Activated CD8-positive, alpha-beta memory T cell treated with anti-CD3 and anti-CD28 coated beads, Interleukin-2, amount 50 U/mL, for 1 hour (primary cell): Measurements from ENCODE around the gene FBLN2.
"Not testable (repeated sequence)": the region's sequence is repeated elsewhere in the genome, so short reads cannot be mapped to it uniquely, and the experiment has no call there.

Experiments
- DNase-seq: peaks from one replicate; pipeline ENCODE4 v3.0.0-alpha.2; 2020; ENCODE audit errors: extremely low read depth

FBLN2 gene

DNA sequence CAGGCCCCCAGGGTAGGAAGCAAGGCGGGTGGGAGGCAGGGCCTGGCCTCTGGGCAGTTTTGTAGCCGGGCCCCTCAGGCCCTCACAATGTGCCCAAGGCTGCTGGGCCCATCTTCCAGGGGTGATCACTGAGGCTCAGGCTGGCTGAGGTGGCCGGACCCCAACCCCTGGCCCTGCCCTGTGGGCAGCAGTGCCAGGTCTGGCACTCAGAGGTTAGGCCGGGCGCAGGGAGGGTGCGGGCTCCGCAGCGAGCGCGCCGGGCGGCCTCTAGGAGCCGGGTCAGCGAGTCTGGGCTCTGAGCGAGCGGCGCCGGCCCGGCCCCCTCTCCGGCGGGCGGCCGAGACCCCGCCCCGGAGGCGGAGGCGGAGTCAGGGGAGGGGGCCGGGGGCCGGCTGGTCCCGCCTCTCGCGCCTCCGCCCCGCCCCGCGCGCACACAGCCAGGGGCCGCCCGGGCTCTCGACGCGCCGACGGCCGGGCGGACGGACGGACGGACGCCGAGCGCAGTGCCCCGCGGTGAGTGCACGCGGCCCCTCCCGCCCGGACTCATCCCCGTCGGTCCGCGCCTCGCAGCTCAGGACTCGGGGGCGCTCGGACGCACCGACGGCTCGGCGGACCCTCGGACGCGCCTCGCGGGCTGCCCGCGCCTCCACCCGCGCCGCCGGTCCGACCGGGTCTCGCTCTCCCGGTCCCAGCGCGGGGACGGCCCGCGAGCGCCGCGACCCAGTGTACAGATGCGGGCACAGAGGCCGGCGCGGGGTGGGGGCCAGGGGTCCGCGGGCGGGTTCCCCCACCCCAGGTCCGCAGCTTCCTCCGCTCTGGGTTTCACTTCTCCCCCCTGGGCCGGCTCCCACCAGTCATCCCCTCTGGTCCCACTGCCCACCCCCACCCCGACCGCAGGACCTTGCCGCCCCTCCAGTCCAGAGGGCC is at the start of gene FBLN2:
FBLN2 (plus strand) TSS at position 430 of the 927 bp plus-strand sequence. CDS start 21,231 bp downstream, outside the sequence.
- no peak for DNase-seq

DNA sequence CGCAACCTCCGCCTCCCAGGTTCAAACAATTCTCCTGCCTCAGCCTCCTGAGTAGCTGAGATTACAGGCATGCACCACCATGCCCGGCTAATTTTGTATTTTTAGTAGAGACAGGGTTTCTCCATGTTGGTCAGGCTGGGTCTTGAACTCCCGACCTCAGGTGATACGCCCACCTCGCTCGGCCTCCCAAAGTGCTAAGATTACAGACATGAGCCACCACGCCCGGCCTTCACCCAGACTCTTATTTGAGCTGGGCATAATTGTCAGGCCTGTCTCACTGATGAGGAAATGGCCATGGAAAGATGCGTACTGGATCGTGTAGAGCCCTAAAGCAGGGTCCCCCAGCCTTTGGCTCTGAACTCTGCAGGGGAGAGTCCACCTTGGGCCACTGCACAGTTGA is 49.7 kb upstream of the FBLN2 start:
- DNase-seq: not testable (repeated sequence)

DNA sequence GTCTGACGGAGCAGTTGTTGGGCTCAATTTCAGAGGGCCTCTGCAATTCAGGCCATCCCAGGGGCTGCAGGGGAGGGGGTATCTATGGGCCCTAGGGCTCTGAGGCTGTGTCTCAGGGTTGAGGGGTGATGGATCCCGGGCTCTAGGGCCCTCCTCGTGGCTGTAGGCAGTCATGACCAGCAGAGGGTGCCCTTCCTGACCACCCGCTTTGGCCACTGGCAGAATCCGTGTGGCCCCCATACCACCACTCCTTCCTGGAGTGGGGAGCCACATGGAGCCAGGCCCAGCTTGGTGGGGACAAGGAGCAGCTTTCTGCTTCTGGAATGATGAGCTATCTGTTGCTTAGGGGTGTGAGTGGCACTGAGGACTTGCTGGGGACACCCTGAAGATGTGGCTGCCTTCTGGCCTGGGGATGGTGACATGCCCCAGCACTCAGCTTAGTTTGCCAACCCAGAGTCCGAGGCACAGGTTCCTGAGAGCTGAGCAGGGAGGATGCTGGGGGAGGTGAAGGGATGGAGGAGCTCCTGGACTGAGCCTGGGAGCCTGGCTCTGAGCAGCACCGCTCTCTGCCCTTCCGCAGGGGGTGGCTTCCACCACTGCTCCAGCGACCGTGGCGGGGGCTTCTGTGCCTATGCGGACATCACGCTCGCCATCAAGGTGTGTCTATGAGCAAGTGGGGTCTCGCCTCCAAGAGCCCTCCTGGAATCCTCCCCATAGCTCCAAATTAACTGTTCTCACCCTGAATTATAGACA is 48.6 kb upstream of the FBLN2 start:
- no peak for DNase-seq

DNA sequence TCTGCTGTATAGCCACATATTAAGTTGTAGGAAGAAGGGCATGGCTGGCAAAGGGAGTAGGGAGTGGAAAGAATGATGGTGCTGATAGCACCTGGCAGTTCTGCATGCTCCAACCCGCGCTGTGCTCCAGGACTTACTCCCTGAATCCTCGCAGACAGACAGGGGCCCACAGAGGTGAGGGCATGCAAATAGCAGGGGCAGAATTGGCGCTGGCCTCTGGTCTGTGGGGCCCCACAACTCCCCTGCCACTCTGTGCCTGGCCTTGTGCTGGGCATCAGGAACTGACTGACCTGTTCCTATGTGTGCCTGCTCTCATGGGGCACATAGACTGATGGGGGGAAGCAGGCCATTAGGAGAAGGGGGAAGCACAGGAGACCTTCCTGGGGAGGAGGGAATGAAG is 47.9 kb upstream of the FBLN2 start:
- DNase-seq: no peak

DNA sequence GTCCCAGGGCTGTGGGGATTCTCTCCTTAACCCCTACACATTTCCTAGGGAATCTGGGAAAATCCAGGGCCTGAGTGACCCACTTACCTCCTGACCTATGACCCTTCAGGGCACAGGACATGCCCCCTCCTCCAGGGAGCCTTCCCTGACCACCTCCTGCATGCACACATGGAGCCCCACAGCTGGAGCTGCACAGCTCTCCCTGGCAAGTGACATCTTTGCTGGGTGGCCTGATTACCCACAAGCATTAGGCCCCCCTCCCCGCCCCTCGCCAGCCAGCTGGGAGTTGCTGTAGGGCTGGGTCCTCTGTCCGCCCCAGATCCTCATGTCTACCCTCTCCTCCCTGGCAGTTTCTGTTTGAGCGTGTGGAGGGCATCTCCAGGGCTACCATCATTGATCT is 47.4 kb upstream of the FBLN2 start:
- DNase-seq: no peak

DNA sequence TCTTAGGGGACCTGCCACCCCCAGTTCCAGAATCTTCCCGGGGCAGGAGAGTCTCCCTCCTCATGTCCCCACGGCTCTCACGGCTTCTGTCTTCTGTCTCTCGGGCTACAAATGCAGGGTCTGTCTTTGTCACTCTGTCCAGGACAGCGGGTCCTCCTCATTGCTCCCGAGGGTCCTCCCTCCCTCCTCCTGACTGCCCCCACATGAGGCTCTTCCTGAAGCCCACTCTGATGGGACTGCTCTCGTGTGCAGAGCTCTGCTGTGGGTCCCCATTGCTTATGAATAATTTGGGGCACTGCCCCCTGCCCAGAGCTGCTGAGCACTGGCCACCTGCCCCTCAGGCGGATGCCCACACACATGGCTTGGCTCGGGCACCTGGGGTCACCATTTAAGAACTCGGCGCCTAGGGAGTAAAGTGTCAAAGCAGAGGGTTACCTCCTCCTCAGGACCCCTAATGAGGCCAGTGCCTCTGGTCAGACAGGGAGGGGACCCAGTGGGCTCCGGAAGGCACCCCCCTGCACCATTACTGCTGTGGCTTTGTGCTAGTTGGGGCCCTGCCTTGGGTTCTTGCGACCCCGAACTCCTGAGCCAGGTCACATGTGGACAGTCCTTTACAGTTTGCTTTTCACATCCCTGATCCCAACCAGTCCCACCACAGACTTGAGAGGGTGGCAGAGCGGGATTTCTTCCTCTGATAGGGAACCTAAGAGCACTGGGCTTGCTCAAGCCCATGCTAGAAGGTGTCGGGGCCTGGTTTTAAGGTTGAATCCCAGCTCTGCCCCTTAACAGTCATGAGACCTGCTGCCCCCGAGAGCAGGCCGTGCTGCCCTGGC is 46.8 kb upstream of the FBLN2 start:
- no peak for DNase-seq

DNA sequence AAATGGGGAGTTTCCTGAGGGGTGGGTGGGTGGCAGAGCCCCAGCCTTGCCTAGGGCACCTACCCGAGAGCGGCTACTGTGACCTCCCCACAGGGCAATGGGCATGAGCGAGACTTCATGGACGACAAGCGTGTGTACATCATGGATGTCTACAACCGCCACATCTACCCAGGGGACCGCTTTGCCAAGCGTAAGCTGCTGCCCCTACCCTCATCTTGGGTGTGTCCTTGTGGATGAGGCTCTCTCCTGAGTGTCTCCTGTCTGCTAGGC is 46.2 kb upstream of the FBLN2 start:
- DNase-seq: no peak

DNA sequence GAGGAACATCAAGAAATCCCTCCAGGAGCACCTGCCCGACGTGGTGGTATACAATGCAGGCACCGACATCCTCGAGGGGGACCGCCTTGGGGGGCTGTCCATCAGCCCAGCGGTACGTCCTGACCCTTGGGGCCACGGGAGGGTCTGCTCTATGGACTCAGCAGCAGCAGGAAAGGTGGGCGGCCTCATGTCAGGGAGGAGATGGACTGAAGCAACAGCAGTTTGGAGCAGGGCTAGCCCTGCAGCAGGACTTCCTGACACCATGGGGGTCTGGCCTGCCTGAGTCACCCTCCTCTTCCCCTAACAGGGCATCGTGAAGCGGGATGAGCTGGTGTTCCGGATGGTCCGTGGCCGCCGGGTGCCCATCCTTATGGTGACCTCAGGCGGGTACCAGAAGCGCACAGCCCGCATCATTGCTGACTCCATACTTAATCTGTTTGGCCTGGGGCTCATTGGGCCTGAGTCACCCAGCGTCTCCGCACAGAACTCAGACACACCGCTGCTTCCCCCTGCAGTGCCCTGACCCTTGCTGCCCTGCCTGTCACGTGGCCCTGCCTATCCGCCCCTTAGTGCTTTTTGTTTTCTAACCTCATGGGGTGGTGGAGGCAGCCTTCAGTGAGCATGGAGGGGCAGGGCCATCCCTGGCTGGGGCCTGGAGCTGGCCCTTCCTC is 44.6 kb upstream of the FBLN2 start:
- no peak for DNase-seq

DNA sequence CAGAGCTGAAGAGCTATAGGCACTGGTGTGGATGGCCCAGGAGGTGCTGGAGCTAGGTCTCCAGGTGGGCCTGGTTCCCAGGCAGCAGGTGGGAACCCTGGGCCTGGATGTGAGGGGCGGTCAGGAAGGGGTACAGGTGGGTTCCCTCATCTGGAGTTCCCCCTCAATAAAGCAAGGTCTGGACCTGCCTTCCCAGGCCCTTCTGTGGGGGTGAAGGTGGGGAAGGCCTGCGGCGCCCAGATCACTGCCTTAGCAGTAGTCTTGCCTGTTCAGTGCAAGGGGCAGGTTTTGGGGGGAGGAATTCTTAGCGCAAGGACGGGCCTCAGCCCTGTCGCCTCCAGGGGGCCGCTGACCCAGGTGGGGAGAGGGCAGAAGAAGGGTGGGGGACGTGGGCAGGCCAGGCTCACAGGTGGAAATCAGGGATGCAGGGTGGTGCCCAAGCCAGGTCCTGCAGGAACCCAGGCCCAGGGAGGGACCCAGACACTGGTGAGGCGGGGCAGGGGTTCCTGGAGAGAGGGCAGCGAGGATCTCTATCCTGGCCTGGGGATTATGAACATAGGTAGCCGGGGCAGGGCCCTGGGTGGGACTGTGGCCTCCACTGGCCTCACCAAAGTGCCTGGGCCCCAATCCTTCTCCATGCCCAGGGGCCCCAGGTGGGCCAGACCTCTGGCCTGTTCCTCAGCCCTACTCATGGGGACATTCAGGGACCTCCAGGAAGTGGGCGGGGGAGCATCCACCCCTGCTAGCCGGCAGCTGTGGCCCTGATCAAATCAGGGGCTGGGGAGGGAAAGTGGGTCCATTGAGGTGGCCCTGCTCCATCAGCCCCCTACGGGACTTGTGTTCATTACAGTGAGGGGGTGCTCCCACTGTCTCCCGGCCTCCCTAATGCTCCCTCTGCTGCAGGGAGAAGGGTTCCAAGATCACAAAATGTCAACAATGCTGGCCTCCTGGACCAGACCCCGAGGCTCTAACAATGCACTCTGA is 43.5 kb upstream of the FBLN2 start:
- DNase-seq: no peak

DNA sequence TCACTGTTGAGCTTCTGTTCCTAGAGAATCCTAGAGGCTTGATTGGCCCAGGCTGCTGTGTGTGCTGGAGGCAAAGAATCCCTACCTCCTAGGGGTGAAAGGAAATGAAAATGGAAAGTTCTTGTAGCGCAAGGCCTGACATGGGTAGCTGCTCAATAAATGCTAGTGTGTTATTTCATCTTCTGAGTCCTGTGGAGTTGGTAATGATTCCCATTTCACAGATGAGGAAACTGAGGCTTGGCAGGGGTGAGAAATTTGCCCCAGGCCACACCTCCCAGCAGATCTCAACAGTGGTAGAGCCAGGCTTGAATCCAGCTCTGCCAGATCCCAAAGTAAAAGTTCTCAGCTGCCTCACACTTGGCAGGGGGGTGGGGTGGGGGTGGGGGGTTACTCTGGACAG is 42.7 kb upstream of the FBLN2 start:
- DNase-seq: no peak

DNA sequence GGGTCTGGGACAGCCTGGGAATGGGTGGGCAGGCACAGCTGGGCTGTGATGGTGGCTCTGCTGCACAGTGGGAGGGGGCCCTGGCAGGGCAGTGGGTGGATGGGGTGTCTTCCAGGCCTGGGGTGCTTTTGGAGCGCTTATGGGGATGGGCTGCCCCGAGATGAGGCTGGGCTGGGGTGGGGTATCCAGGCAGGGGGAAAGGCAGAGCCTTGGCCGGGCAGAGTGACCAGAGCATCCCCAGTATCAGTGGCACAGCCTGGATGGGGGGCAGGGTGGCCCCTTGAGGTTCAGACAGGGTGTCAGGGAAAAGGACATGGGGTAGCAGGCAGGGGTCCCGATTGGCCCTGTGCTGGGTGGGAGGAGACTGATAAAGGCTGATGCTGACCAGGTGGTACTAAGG is 42.2 kb upstream of the FBLN2 start:
- DNase-seq: no peak

DNA sequence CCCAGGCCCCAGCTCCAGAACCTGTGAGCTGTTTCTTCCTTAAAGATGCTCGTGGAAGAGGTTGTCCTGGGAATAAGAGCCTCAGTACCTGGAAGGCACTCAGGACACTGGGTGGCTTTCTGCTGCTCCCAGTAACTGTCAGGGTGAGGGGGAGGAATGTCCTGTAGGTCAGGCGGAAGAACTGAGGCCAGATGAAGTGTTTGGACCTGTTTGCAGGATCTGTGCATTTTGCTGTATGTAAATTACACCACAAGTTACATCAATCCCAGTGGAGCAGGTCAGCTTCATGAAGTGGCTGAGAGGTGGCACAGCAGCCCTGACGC is 41.7 kb upstream of the FBLN2 start:
- DNase-seq: no peak

DNA sequence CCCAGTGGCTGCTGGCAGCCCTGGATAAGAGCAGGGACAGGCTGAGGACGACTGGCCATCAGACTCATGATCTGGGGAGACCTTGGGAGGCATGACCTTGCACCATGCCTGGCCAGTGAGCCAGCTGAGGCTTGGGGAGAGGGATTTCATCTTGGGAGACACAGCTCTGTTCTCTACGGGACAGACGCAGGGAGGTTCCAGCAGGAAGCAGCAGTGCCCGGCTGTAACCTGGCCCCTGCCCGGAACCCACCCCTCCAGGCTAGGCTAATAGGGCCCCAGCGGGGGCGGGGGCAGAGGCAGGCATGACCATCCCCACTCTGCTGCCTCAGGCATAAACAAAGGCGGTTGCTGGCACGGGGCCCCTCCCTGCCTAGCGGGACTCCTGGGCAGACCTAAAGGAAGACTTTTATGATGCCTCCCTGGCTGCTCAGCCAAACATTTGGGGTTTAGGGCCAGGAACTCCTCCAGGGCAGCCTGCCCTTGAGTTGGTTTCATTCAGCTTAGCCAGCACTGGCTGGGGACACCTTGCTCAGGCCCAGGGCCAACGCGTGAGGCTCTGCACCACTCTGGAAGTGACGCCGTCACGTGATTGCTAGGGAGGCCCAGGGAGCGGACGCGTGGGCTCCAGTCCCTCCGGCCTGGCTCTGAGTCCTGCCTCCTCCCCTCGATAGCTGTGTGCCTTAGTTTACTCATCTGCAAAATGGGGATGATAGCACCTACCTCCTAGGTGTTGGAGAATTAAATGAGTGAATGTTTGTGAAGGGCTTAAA is 41.2 kb upstream of the FBLN2 start:
- DNase-seq: no peak

DNA sequence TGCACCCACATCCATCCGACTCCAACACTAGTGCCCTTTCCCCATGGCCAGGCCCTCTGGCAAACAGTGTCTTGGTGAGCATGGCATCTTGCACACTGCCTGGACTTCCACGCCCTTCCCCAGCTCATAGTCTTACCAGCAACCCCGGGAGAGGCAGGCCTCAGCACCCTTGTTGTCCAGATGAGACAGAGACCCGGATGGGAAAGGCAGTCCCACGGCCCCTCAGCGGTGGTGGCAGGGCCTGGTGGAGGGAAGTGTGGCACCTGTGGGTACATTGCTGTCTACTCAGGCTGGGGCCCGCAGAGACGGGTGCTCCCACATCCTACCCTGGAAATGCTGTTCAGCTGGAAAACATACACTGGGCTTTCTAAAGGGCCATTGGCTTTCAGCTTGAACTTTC is 40.4 kb upstream of the FBLN2 start:
- no peak for DNase-seq

DNA sequence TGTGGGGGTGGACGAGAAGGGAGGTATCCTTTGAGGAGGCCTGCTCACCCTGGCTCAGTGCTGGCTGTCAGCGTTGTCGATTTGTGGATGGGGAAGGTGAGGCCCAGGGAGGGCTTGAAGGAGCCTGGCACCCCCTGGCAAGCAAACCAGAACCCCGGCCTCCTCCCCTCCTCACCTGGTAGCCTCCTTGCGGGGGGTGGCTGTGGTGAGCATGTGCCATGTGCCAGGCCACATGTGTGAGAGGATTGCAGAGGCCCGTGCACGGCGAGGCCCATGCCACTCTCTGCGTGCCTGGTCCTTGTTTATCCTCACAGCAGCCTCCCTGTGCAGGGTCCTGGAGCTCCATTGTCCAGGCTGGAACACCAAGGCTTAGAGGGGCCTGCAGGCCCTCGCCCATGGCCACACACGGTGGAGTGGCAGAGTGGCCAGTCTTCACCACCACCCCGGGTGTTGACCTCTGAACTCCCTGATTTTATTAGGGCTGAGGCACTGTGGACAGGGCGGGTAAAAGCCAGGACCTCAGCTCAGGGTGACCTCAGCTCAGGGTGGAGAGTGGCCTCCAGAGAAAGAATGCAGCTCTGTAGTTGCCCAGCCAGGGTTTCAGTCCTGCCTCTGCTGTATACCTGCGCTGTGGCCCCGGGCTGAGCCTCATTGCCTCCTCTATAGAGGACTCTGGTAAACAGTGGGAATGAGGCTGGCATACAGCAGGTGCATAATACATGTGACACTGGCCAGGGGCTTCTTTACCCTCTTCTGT is 39.7 kb upstream of the FBLN2 start:
- DNase-seq: no peak

DNA sequence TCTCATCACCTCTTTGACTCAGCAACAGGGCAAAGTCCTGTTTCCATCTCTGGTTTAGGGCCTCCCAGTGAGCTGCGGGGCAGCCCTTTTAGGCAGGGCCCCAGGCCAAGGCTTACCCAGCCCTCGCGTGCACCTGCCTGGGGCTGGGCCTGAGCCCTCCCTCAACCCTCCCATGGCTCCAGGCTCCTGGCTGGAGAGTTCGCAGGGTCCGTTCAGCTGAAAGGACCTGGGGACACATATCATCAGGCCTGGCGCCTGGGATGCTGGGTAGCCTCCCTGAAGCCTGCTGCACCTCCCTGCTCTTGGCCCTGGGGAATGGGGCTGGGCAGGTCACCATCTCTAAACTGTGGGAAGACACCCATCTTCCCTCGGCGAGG is 39.1 kb upstream of the FBLN2 start:
- no peak for DNase-seq

DNA sequence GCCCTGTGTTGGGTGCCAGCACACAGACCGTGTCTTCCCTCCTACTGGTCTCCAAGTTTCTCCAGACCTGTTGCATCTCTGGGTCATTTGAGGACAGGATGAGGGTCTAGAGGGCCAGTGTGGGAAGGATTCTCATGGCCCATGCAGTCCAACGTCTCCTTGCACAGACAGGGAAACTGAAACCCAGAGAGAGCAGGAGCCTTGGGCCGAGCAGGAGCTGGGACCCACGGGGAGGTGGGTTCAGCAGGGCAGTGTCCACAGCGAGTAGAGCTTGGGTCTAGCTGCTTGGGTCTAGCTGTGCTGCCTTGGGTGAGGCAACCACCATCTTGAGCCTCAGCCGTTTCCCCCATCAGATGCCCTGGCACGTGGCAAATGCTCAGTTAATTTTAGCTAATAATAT is 36.5 kb upstream of the FBLN2 start:
- no peak for DNase-seq

DNA sequence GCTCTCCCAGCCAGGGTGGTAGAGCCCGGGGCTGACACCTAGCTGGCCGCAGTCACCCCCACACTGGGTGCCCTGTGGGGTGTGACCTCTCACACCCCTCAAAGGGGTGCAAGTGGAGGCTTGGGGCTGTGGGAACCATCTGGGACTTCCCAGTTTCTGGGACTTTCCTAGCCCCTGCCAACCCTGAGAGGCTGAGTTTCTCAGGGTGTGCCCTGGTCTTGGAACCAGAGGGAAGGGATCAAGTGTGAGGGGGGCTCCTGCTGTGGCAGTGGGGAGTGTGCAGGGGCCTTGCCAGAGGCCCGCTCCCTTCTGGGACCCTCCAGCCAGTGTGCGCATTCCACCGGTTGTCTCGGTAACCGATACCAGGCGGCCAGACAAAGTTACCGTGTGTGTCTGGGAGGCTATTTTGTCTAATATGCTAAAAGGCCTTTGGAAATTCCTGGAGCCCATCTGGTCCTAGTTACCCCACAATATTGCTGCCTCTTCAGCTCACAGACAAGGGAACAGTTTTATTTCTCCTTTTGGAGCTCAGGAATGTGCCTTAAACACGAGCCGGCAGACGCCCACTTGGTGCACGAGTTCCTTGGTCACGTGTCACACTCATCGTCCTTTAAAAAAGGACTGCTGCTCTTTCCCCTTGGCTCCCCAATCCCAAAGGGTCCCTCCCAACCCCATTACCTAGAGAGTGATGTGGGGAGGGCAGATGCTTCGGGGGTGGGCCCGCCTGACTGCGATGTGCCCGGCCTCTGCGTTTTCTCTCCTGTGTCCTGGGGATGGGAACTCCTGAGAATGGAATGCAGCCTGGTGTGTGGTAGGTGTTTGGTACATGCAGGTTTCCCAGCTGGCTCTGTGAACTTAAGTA is 35.6 kb upstream of the FBLN2 start:
- no peak for DNase-seq
